ENCODE results near the gene MAMDC4.

- TF ChIP-seq POLR2AphosphoS5 (IDR thresholded peaks at IDR 0.05) (no peak), POLR2A (IDR thresholded peaks at IDR 0.05) (no peak)
- TF ChIP-seq, protein P1, sequence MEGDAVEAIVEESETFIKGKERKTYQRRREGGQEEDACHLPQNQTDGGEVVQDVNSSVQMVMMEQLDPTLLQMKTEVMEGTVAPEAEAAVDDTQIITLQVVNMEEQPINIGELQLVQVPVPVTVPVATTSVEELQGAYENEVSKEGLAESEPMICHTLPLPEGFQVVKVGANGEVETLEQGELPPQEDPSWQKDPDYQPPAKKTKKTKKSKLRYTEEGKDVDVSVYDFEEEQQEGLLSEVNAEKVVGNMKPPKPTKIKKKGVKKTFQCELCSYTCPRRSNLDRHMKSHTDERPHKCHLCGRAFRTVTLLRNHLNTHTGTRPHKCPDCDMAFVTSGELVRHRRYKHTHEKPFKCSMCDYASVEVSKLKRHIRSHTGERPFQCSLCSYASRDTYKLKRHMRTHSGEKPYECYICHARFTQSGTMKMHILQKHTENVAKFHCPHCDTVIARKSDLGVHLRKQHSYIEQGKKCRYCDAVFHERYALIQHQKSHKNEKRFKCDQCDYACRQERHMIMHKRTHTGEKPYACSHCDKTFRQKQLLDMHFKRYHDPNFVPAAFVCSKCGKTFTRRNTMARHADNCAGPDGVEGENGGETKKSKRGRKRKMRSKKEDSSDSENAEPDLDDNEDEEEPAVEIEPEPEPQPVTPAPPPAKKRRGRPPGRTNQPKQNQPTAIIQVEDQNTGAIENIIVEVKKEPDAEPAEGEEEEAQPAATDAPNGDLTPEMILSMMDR (IDR thresholded peaks at IDR 0.05): no peak
Measured at GRCh38 chr9:136888454-136888853, 36.3 kb downstream of the MAMDC4 start.
